ENCODE results near the gene CEP41. TPM values are rescaled to one million over a fixed set of nuclear protein-coding genes. Genes with fewer than 3 reads are reported as not detected.

CEP41 gene
- total and polyA plus RNA-seq, 2 donors from 2014 or later, result 8.1 to 12.7 TPM

GRCh38 chr7:130345136-130345535 is 95.7 kb downstream of the CEP41 start:
- no peaks in the 10 kb centered on the region for H3K27me3 ChIP-seq (ENCODE audit: control insufficient read depth, insufficient read depth, low read length)
- H3K4me3 ChIP-seq (ENCODE audit: low read length in 3 of 3), result no peak overlapping the region
- DNase-seq (no peak), FAIRE-seq (no peak)
- H3K9me3 ChIP-seq (ENCODE audit: control insufficient read depth in 2 of 3, insufficient read depth in 1 of 3, low read length in 3 of 3), result no peaks in the 10 kb centered on the region
- H3K9ac ChIP-seq (ENCODE audit: low read length in 3 of 3), result no peak overlapping the region
- intact Hi-C loops (cut with DNase I), result no loop called here
- H3K4me1 ChIP-seq (ENCODE audit: control insufficient read depth in 2 of 3, insufficient read depth in 2 of 3, low read depth in 1 of 3, low read length in 3 of 3), result no peaks in the 10 kb centered on the region
- H3K27ac ChIP-seq (ENCODE audit: low read depth in 2 of 2, low read length in 2 of 2), result no peak overlapping the region
- TF ChIP-seq CTCF (IDR thresholded peaks at IDR 0.05; ENCODE audit: borderline replicate concordance, extremely low read depth, insufficient read depth), result no peak
- H3K36me3 ChIP-seq (ENCODE audit: control insufficient read depth in 2 of 3, insufficient read depth in 3 of 3, low read length in 3 of 3), result no peaks in the 10 kb centered on the region

- TF ChIP-seq CTCF (IDR thresholded peaks at IDR 0.05; ENCODE audit: borderline replicate concordance, extremely low read depth, insufficient read depth), result no peak
- H3K4me1 ChIP-seq (ENCODE audit: control insufficient read depth in 2 of 3, insufficient read depth in 2 of 3, low read depth in 1 of 3, low read length in 3 of 3), result no peaks in the 10 kb centered on the region
- H3K9me3 ChIP-seq (ENCODE audit: control insufficient read depth in 2 of 3, insufficient read depth in 1 of 3, low read length in 3 of 3), result no peaks in the 10 kb centered on the region
- no peak within 1 kb of the TSS for H3K9ac ChIP-seq (ENCODE audit: low read length in 3 of 3)
- no peak within 1 kb of the TSS for H3K27ac ChIP-seq (ENCODE audit: low read depth in 2 of 2, low read length in 2 of 2)
- no peak for DNase-seq
- no peak for FAIRE-seq
- no peaks in the 10 kb centered on the region for H3K36me3 ChIP-seq (ENCODE audit: control insufficient read depth in 2 of 3, insufficient read depth in 3 of 3, low read length in 3 of 3)
- no peak within 1 kb of the TSS for H3K4me3 ChIP-seq (ENCODE audit: low read length in 3 of 3)
- no peaks in the 10 kb centered on the region for H3K27me3 ChIP-seq (ENCODE audit: control insufficient read depth, insufficient read depth, low read length)
- intact Hi-C loops (cut with DNase I), result no loop called here
These were observed 96.4 kb downstream of the CEP41 start, which contains the start of gene CPA5 for GRCh38 chr7:130344271-130344866. TSS of gene CPA5 (plus strand) at chr7:130344816. CDS start at chr7:130346486, 1,670 bp downstream.

Other genes starting within 250 kb of the CEP41 start
- 29.0 TPM for gene TMEM209, start 235.6 kb downstream of the CEP41 start, total RNA-seq
- gene TMEM209, start 235.6 kb downstream of the CEP41 start, polyA plus RNA-seq (ENCODE audit: insufficient read depth, low read depth, low replicate concordance), result 4.3 TPM
- gene SSMEM1, start 233.2 kb downstream of the CEP41 start, total RNA-seq, result not detected
- gene SSMEM1, start 233.2 kb downstream of the CEP41 start, polyA plus RNA-seq (ENCODE audit: insufficient read depth, low read depth, low replicate concordance), result not detected
- gene CPA2, start 174.2 kb downstream of the CEP41 start, total RNA-seq, result not detected
- gene CPA2, start 174.2 kb downstream of the CEP41 start, polyA plus RNA-seq (ENCODE audit: insufficient read depth, low read depth, low replicate concordance), result not detected
- gene CPA4, start 147.9 kb downstream of the CEP41 start, total RNA-seq, result 1.1 TPM
- not detected for gene CPA4, start 147.9 kb downstream of the CEP41 start, polyA plus RNA-seq (ENCODE audit: insufficient read depth, low read depth, low replicate concordance)
- gene CPA5, start 96.2 kb downstream of the CEP41 start, total RNA-seq, result 1.1 TPM
- gene CPA5, start 96.2 kb downstream of the CEP41 start, polyA plus RNA-seq (ENCODE audit: insufficient read depth, low read depth, low replicate concordance), result 0.54 TPM
- 0.50 TPM for gene CPA1, start 60.5 kb downstream of the CEP41 start, total RNA-seq
- gene CPA1, start 60.5 kb downstream of the CEP41 start, polyA plus RNA-seq (ENCODE audit: insufficient read depth, low read depth, low replicate concordance), result 1.1 TPM
- 31.0 TPM for gene MEST, start 51.1 kb upstream of the CEP41 start, total RNA-seq
- gene MEST, start 51.1 kb upstream of the CEP41 start, polyA plus RNA-seq (ENCODE audit: insufficient read depth, low read depth, low replicate concordance), result 23.6 TPM
- 27.6 TPM for gene COPG2, start 227.7 kb upstream of the CEP41 start, total RNA-seq
- 12.6 TPM for gene COPG2, start 227.7 kb upstream of the CEP41 start, polyA plus RNA-seq (ENCODE audit: insufficient read depth, low read depth, low replicate concordance)
- gene TSGA13, start 245.5 kb upstream of the CEP41 start, total RNA-seq, result not detected
- gene TSGA13, start 245.5 kb upstream of the CEP41 start, polyA plus RNA-seq (ENCODE audit: insufficient read depth, low read depth, low replicate concordance), result not detected

Measured in kidney (tissue), 14 donors.